MM.1S (cell line): ENCODE results near the gene NRXN3.

ENCODE experiments used
- DNase-seq: peaks from one replicate; pipeline ENCODE4 v3.0.0-alpha.2; 2015
- H2AFZ ChIP-seq: fragments of 300-600 bp; sonication (generic); 2 replicates; pipeline ENCODE4 v1.6.0; 2016; ENCODE audit warnings: antibody characterized with exemption, low read length
- H3F3A ChIP-seq: fragments of 300-600 bp; sonication (generic); 2 replicates; pipeline ENCODE4 v1.6.1; 2016; ENCODE audit warnings: mild to moderate bottlenecking, antibody characterized with exemption, low read length, moderate library complexity, mixed read lengths; ENCODE audit not compliant: insufficient read depth
- H3K27ac ChIP-seq: fragments of 300-600 bp; sonication (generic); 2 replicates; pipeline ENCODE4 v1.5.1; 2016; ENCODE audit warnings: mild to moderate bottlenecking, low read length
- H3K27me3 ChIP-seq: fragments of 300-600 bp; sonication (generic); replicated peaks from 2 replicates; pipeline ENCODE4 v1.6.0; 2016; ENCODE audit warnings: low read length; ENCODE audit not compliant: insufficient read depth
- H3K36me3 ChIP-seq: fragments of 300-600 bp; sonication (generic); replicated peaks from 2 replicates; pipeline ENCODE4 v1.6.1; 2016; ENCODE audit warnings: mild to moderate bottlenecking, low read length, mixed read lengths; ENCODE audit not compliant: insufficient read depth
- H3K4me1 ChIP-seq: fragments of 300-600 bp; sonication (generic); 2 replicates; pipeline ENCODE4 v1.6.1; 2016; ENCODE audit warnings: low read length, mixed read lengths
- H3K4me2 ChIP-seq: fragments of 300-600 bp; sonication (generic); 2 replicates; pipeline ENCODE4 v1.6.0; 2016; ENCODE audit warnings: low read depth, low read length
- H3K4me3 ChIP-seq: fragments of 300-600 bp; sonication (generic); 2 replicates; pipeline ENCODE4 v1.5.1; 2016; ENCODE audit warnings: low read length, mixed read lengths
- H3K79me2 ChIP-seq: fragments of 300-600 bp; sonication (generic); 2 replicates; pipeline ENCODE4 v1.6.1; 2016; ENCODE audit warnings: mixed run types, low read length, mixed read lengths
- H3K9ac ChIP-seq: fragments of 300-600 bp; sonication (generic); 2 replicates; pipeline ENCODE4 v1.6.1; 2016; ENCODE audit warnings: low read length, mixed read lengths
- H3K9me2 ChIP-seq: fragments of 300-600 bp; sonication (generic); replicated peaks from 2 replicates; pipeline ENCODE4 v1.6.1; 2016; ENCODE audit warnings: mild to moderate bottlenecking, low read length, mixed read lengths; ENCODE audit not compliant: insufficient read depth
- H3K9me3 ChIP-seq: fragments of 300-600 bp; sonication (generic); replicated peaks from 2 replicates; pipeline ENCODE4 v1.6.1; 2016; ENCODE audit warnings: mild to moderate bottlenecking, low read length, mixed read lengths; ENCODE audit not compliant: insufficient read depth
- H4K20me1 ChIP-seq: fragments of 300-600 bp; sonication (generic); 2 replicates; pipeline ENCODE4 v1.6.1; 2016; ENCODE audit warnings: mild to moderate bottlenecking, low read length, moderate library complexity, mixed read lengths; ENCODE audit not compliant: insufficient read depth
- CTCF ChIP-seq: fragments of 300-600 bp; sonication (generic); IDR thresholded peaks from 2 replicates; pipeline ENCODE4 v1.5.1; 2016; ENCODE audit warnings: antibody characterized with exemption, low read length, mixed read lengths
- EZH2 ChIP-seq: fragments of 300-600 bp; sonication (generic); optimal IDR thresholded peaks from 2 replicates; pipeline ENCODE3; 2017; ENCODE audit warnings: low read depth, mild to moderate bottlenecking, antibody characterized with exemption, low read length, mixed read lengths
- EZH2phosphoT487 ChIP-seq: fragments of 300-600 bp; sonication (generic); IDR thresholded peaks from 2 replicates; pipeline ENCODE4 v1.6.1; 2018; ENCODE audit warnings: antibody characterized with exemption, low read length

The NRXN3 gene

GRCh38 chr14:79735121-79735520, 1564.9 kb downstream of the NRXN3 start:
- DNase-seq: no peak
- Histone ChIP-seq H3K27ac (no peak overlapping the region), H2AFZ (no peak overlapping the region), H3K36me3 (no peaks in the 10 kb centered on the region), H4K20me1 (no peaks in the 10 kb centered on the region), H3F3A (no peaks in the 10 kb centered on the region), H3K9me3 (no peaks in the 10 kb centered on the region), H3K4me2 (no peak overlapping the region), H3K9ac (no peak overlapping the region), H3K27me3 (no peaks in the 10 kb centered on the region), H3K4me3 (no peak overlapping the region), H3K79me2 (no peaks in the 10 kb centered on the region), H3K9me2 (no peaks in the 10 kb centered on the region), H3K4me1 (0 out of 2 replicates have a peak, but pooled peaks cover 4% of the 10 kb centered on the region)
- TF ChIP-seq CTCF (no peak), EZH2 (no peak), EZH2phosphoT487 (no peak)

DNA sequence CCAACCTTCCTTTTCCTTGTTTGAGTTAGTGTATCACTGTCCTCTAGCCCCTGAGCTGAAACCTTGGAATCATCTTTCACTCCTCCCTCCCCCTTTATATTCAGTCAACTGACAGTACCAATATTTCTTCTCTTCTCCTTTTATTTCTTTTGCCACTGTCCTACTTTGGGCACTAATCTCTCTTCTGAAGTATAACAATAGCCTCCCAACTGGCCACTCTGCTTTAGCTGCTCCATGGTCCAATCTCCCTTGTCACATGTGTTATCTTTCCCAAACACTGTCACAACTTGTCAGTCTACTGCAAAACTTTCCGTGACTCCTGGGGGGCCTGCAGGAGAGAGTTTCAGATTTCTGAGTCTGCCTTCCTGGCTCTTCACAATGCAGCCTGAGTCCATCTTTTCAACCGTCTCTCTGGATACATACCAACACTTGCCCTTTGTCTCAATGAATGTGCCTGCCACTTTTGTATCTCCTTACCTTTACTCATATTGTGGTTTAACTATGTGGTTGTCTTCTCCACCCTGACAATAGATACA, 1570.0 kb downstream of the NRXN3 start:
- H3K4me2 ChIP-seq: no peak overlapping the region
- H3K4me3 ChIP-seq: no peak overlapping the region
- no peaks in the 10 kb centered on the region for H3K79me2 ChIP-seq
- DNase-seq: no peak
- H2AFZ ChIP-seq: no peak overlapping the region
- no peaks in the 10 kb centered on the region for H3F3A ChIP-seq
- H3K27me3 ChIP-seq: no peaks in the 10 kb centered on the region
- H3K4me1 ChIP-seq: no peaks in the 10 kb centered on the region
- no peak overlapping the region for H3K9ac ChIP-seq
- no peaks in the 10 kb centered on the region for H3K9me3 ChIP-seq
- TF ChIP-seq CTCF (no peak), EZH2phosphoT487 (no peak), EZH2 (no peak)
- no peaks in the 10 kb centered on the region for H4K20me1 ChIP-seq
- H3K27ac ChIP-seq: no peak overlapping the region
- H3K9me2 ChIP-seq: no peaks in the 10 kb centered on the region
- H3K36me3 ChIP-seq: no peaks in the 10 kb centered on the region

GRCh38 chr14:79742142-79742541, 1572.0 kb downstream of the NRXN3 start:
- no peaks in the 10 kb centered on the region for H3K9me3 ChIP-seq
- no peaks in the 10 kb centered on the region for H3K36me3 ChIP-seq
- no peak overlapping the region for H3K4me3 ChIP-seq
- no peak overlapping the region for H3K4me2 ChIP-seq
- no peaks in the 10 kb centered on the region for H3F3A ChIP-seq
- H3K79me2 ChIP-seq: no peaks in the 10 kb centered on the region
- H4K20me1 ChIP-seq: no peaks in the 10 kb centered on the region
- TF ChIP-seq EZH2 (no peak), EZH2phosphoT487 (no peak), CTCF (no peak)
- no peaks in the 10 kb centered on the region for H3K9me2 ChIP-seq
- H3K4me1 ChIP-seq: no peaks in the 10 kb centered on the region
- no peak overlapping the region for H3K9ac ChIP-seq
- H3K27me3 ChIP-seq: no peaks in the 10 kb centered on the region
- H2AFZ ChIP-seq: no peak overlapping the region
- H3K27ac ChIP-seq: no peak overlapping the region
- no peak for DNase-seq
